MM.1S (cell line): ENCODE results near the gene EMC6.

Source experiments
- EZH2 ChIP-seq: fragments of 300-600 bp; sonication (generic); optimal IDR thresholded peaks from 2 replicates; pipeline ENCODE3; 2017; ENCODE audit warnings: low read depth, mild to moderate bottlenecking, antibody characterized with exemption, low read length, mixed read lengths
- EZH2phosphoT487 ChIP-seq: fragments of 300-600 bp; sonication (generic); IDR thresholded peaks from 2 replicates; pipeline ENCODE4 v1.6.1; 2018; ENCODE audit warnings: antibody characterized with exemption, low read length
- TF ChIP-seq, protein P1 (sequence below): fragments of 300-600 bp; sonication (generic); IDR thresholded peaks from 2 replicates; pipeline ENCODE4 v1.5.1; 2016; ENCODE audit warnings: antibody characterized with exemption, low read length, mixed read lengths

DNA sequence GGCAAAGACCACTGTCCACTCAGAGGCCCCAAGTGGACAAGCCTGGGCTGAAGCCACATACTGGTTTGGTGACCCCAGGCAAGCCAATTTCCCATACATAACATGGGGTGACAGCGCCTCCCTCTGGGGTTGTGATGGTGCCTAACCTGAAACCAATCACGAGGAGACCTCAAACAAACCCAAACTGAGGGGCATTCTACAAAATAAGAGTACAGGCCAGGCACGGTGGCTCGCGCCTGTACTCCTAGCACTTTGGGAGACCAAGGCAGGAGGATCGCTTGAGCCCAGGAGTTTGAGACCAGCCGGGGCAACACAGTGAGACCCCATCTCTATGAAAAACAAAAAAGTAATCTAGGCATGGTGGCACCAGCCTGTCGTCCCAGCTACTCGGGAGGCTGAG lies 23.7 kb downstream of the EMC6 start:
- TF ChIP-seq, protein P1, sequence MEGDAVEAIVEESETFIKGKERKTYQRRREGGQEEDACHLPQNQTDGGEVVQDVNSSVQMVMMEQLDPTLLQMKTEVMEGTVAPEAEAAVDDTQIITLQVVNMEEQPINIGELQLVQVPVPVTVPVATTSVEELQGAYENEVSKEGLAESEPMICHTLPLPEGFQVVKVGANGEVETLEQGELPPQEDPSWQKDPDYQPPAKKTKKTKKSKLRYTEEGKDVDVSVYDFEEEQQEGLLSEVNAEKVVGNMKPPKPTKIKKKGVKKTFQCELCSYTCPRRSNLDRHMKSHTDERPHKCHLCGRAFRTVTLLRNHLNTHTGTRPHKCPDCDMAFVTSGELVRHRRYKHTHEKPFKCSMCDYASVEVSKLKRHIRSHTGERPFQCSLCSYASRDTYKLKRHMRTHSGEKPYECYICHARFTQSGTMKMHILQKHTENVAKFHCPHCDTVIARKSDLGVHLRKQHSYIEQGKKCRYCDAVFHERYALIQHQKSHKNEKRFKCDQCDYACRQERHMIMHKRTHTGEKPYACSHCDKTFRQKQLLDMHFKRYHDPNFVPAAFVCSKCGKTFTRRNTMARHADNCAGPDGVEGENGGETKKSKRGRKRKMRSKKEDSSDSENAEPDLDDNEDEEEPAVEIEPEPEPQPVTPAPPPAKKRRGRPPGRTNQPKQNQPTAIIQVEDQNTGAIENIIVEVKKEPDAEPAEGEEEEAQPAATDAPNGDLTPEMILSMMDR: 0 out of 2 replicates have a peak, but pooled peaks have one; percentile 9
- TF ChIP-seq EZH2: no peak
- no peak for TF ChIP-seq EZH2phosphoT487
